GM23248 (cell line): ENCODE results near the gene FAM83F. TPM values are rescaled to one million over a fixed set of nuclear protein-coding genes. Genes with fewer than 3 reads are reported as not detected.
A peak's percentile ranks its signal among the peaks of the same experiment; 100 is the strongest.

Experiments
- DNase-seq: peaks from one replicate; pipeline ENCODE4 v3.0.0-alpha.2; 2015
- H2AFZ ChIP-seq: fragments of 200-600 bp; sonication (generic); 2 replicates; pipeline ENCODE4 v1.6.1; 2016; ENCODE audit warnings: antibody characterized with exemption
- H3F3A ChIP-seq: fragments of 200-600 bp; sonication (generic); 2 replicates; pipeline ENCODE4 v1.6.1; 2016; ENCODE audit warnings: mild to moderate bottlenecking, antibody characterized with exemption, mixed run types; ENCODE audit not compliant: insufficient read depth
- H3K27ac ChIP-seq: fragments of 200-600 bp; sonication (generic); 2 replicates; pipeline ENCODE4 v1.5.1; 2016; ENCODE audit warnings: mild to moderate bottlenecking
- H3K27me3 ChIP-seq: fragments of 200-600 bp; sonication (generic); replicated peaks from 2 replicates; pipeline ENCODE4 v1.6.1; 2016; ENCODE audit warnings: mild to moderate bottlenecking; ENCODE audit not compliant: insufficient read depth
- H3K36me3 ChIP-seq: fragments of 200-600 bp; sonication (generic); 2 replicates; pipeline ENCODE4 v1.6.1; 2016; ENCODE audit warnings: low read depth, mild to moderate bottlenecking
- H3K4me1 ChIP-seq: fragments of 200-600 bp; sonication (generic); 2 replicates; pipeline ENCODE4 v1.6.1; 2016; ENCODE audit warnings: mild to moderate bottlenecking; ENCODE audit not compliant: insufficient read depth
- H3K4me2 ChIP-seq: fragments of 200-600 bp; sonication (generic); one replicate; pipeline ENCODE4 v1.6.1; 2016; ENCODE audit warnings: mild to moderate bottlenecking; ENCODE audit not compliant: unreplicated experiment
- H3K4me3 ChIP-seq: fragments of 200-600 bp; sonication (generic); 2 replicates; pipeline ENCODE4 v1.5.1; 2016; ENCODE audit warnings: mild to moderate bottlenecking
- H3K79me2 ChIP-seq: fragments of 200-600 bp; sonication (generic); 2 replicates; pipeline ENCODE4 v1.6.1; 2016; ENCODE audit warnings: mild to moderate bottlenecking; ENCODE audit not compliant: insufficient read depth
- H3K9ac ChIP-seq: fragments of 200-600 bp; sonication (generic); 2 replicates; pipeline ENCODE4 v1.6.1; 2016; ENCODE audit warnings: mild to moderate bottlenecking
- H3K9me2 ChIP-seq: fragments of 200-600 bp; sonication (generic); 2 replicates; pipeline ENCODE4 v1.6.1; 2016; ENCODE audit warnings: mixed run types, mild to moderate bottlenecking, moderate library complexity; ENCODE audit not compliant: insufficient read depth
- H3K9me3 ChIP-seq: fragments of 200-600 bp; sonication (generic); one replicate; pipeline ENCODE4 v1.6.1; 2017; ENCODE audit warnings: low read depth
- H4K20me1 ChIP-seq: fragments of 200-600 bp; sonication (generic); 2 replicates; pipeline ENCODE4 v1.6.0; 2016; ENCODE audit not compliant: insufficient read depth
- EZH2 ChIP-seq: fragments of 200-600 bp; sonication (generic); IDR thresholded peaks from 2 replicates; pipeline ENCODE4 v1.6.1; 2018; ENCODE audit warnings: antibody characterized with exemption, mild to moderate bottlenecking; ENCODE audit not compliant: insufficient read depth, poor library complexity, severe bottlenecking
- EZH2phosphoT487 ChIP-seq: fragments of 200-600 bp; sonication (generic); IDR thresholded peaks from 2 replicates; pipeline ENCODE4 v1.6.1; 2018; ENCODE audit warnings: antibody characterized with exemption, moderate library complexity, mild to moderate bottlenecking, low read depth; ENCODE audit not compliant: insufficient read depth
- WGBS, 2 experiments: methylation state at CpG; one replicate each; pipeline ENCODE4 v1.1.6; 2015 to 2017; ENCODE audit warnings: low lambda C conversion rate in 2 of 2, low coverage in 1 of 2; ENCODE audit errors: missing lambda C conversion rate in 2 of 2; 5-methylcytosine and 5-hydroxymethylcytosine counted together
- in situ Hi-C: fragments of 300-500 bp; cut with MboI; formaldehyde crosslinking; loops from 2 replicates; pipeline ENCODE4 v1.15.0; 2020
- polyA plus RNA-seq: library from polyadenylated mRNA; unstranded; fragments of >200 nt; fragmentation: Nextera tagmentation; extraction: Ambion mirVana; gene quantifications from 2 replicates; pipeline ENCODE4 v1.2.1, GENCODE V29; 2016
- total RNA-seq: library from RNA; depleted of rRNA; stranded (reverse); fragments of >200 nt; shearing (Covaris generic); gene quantifications from 2 replicates; pipeline ENCODE4 v1.2.3, GENCODE V29; 2014

FAM83F gene
- total and polyA plus RNA-seq, 2 experiments from 2014 or later: not detected

DNA sequence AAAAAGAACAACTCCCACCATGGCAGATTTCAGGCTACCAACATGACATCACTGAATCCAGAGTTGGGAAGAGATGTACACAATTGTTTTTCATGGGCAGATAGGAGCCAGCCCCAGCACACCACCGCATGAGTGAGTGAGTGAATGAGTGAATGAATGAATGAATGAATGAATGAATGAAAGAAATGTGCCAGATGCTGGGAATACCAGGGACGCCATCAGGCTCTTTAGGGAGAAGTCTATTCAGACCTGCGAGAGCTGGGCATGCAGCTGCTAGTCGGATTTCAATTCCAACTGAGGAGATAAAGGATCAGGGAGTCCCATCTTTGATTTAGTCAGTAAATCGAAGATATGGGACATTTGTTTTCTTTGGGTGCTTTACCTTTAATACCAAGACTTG is 15.3 kb upstream of the FAM83F start:
- in situ Hi-C loops: no loop called here
- no peak overlapping the region for H3K4me2 ChIP-seq
- no peaks in the 10 kb centered on the region for H3K79me2 ChIP-seq
- H3K4me3 ChIP-seq: no peak overlapping the region
- no peaks in the 10 kb centered on the region for H3K4me1 ChIP-seq
- no peak overlapping the region for H3K27ac ChIP-seq
- H3K9me2 ChIP-seq: no peaks in the 10 kb centered on the region
- no peaks in the 10 kb centered on the region for H3K36me3 ChIP-seq
- DNase-seq: no peak
- TF ChIP-seq EZH2: no peak
- TF ChIP-seq EZH2phosphoT487: no peak
- no peak overlapping the region for H3K9ac ChIP-seq
- 39 to 40% methylated on average over 5 of the region's 5 CpGs for WGBS, 2 experiments
- H3F3A ChIP-seq: no peaks in the 10 kb centered on the region
- no peaks in the 10 kb centered on the region for H4K20me1 ChIP-seq
- peaks cover 44% of the 10 kb centered on the region for H3K27me3 ChIP-seq
- no peaks in the 10 kb centered on the region for H3K9me3 ChIP-seq
- H2AFZ ChIP-seq: no peak overlapping the region

DNA sequence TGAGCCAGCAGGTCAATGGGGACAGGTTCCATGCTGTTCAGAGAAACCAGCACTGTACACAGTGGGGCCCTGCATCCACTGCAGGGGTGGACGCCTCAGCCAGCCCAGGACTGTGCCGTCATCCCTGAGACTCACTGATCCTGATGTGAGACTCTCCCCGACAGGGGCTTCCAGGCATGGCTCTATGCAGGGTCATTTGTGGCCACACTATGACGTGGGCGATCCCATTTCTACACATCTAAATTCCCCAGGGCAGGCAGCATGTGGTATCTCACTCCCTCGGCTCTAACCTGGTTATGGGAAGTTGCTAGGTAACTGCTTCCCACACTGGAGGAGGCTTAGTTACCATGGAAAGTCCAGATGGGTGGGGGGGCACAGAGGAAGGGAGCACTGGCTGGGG is 14.2 kb upstream of the FAM83F start:
- Histone ChIP-seq H3K9me3 (no peaks in the 10 kb centered on the region), H3K36me3 (no peaks in the 10 kb centered on the region), H3K4me1 (no peaks in the 10 kb centered on the region), H3K9ac (no peak overlapping the region), H3K4me3 (no peak overlapping the region), H3K79me2 (no peaks in the 10 kb centered on the region), H3K9me2 (no peaks in the 10 kb centered on the region), H3F3A (no peaks in the 10 kb centered on the region), H3K27me3 (peaks cover 42% of the 10 kb centered on the region), H3K27ac (no peak overlapping the region), H2AFZ (no peak overlapping the region), H4K20me1 (no peaks in the 10 kb centered on the region), H3K4me2 (no peak overlapping the region)
- in situ Hi-C loops: no loop called here
- 49% methylated on average over 6 of the region's 6 CpGs for WGBS, 2 experiments
- DNase-seq: no peak
- no peak for TF ChIP-seq EZH2phosphoT487
- TF ChIP-seq EZH2: no peak

DNA sequence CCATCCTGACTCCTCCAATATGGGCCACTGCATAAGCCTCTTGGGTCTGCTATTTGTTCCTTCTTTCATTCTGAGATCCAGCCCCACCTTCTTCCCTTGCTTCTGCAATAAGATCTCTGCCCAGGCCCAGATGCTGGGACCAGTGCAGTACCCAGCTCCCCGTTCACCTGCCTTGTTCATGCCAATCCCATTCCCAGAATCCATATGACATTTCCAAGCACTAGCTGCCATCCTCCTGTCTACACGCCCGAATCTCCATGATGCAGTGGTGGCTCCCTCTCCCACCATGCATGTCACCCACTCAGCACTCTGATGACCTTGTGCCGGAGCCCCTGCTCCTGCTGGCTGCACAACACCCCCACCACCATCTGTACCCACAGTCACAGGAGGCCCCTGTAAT is 11.4 kb upstream of the FAM83F start:
- Histone ChIP-seq H4K20me1 (no peaks in the 10 kb centered on the region), H3K36me3 (no peaks in the 10 kb centered on the region), H3K27ac (no peak overlapping the region), H3K79me2 (no peaks in the 10 kb centered on the region), H3K9me3 (no peaks in the 10 kb centered on the region), H3K9ac (no peak overlapping the region), H3K4me2 (no peak overlapping the region), H3K9me2 (no peaks in the 10 kb centered on the region), H3K4me3 (no peak overlapping the region), H3K4me1 (no peaks in the 10 kb centered on the region), H3F3A (no peaks in the 10 kb centered on the region), H2AFZ (no peak overlapping the region), H3K27me3 (peaks cover 16% of the 10 kb centered on the region)
- TF ChIP-seq EZH2 (no peak), EZH2phosphoT487 (no peak)
- in situ Hi-C loops: no loop called here
- DNase-seq: no peak
- WGBS, 2 experiments: 61 to 75% methylated on average over 4 of the region's 4 CpGs

GRCh38 chr22:39984006-39984405 is 10.7 kb upstream of the FAM83F start:
- H3K4me3 ChIP-seq: no peak overlapping the region
- no peaks in the 10 kb centered on the region for H3F3A ChIP-seq
- no peak overlapping the region for H3K27ac ChIP-seq
- in situ Hi-C loops: no loop called here
- H3K9me3 ChIP-seq: no peaks in the 10 kb centered on the region
- H2AFZ ChIP-seq: no peak overlapping the region
- H3K9me2 ChIP-seq: no peaks in the 10 kb centered on the region
- no peaks in the 10 kb centered on the region for H4K20me1 ChIP-seq
- WGBS, 2 experiments: 3 to 12% methylated on average over 2 of the region's 2 CpGs
- no peak overlapping the region for H3K9ac ChIP-seq
- H3K27me3 ChIP-seq: peaks cover 11% of the 10 kb centered on the region
- DNase-seq: peak; percentile 55
- no peaks in the 10 kb centered on the region for H3K79me2 ChIP-seq
- H3K4me2 ChIP-seq: no peak overlapping the region
- TF ChIP-seq EZH2 (no peak), EZH2phosphoT487 (no peak)
- no peaks in the 10 kb centered on the region for H3K4me1 ChIP-seq
- no peaks in the 10 kb centered on the region for H3K36me3 ChIP-seq

DNA sequence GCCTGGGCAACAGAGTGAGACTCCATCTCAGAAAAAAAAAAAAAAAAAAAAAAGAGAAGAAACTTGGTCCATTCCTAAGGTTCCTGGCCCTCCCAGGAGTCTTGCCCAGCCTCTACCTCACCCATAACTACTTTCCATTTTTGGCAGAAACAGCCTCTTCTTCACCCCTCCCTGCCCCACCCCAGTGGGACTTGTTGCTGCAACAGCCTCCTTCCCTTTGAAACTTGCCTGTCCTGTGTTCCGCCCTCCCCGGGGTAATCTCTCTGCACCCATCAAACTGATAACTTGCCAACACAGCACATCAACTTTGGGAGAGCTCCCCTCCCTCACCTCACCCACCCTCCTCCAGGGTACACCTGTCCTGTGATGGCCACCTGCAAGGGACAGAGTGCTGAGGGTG is 10.0 kb upstream of the FAM83F start:
- peaks cover 4% of the 10 kb centered on the region for H3K27me3 ChIP-seq
- no peaks in the 10 kb centered on the region for H4K20me1 ChIP-seq
- no peak overlapping the region for H3K4me2 ChIP-seq
- WGBS, 2 experiments: 67 to 82% methylated on average over 2 of the region's 2 CpGs
- no peaks in the 10 kb centered on the region for H3K36me3 ChIP-seq
- H3K9me2 ChIP-seq: no peaks in the 10 kb centered on the region
- no peaks in the 10 kb centered on the region for H3K9me3 ChIP-seq
- H3F3A ChIP-seq: no peaks in the 10 kb centered on the region
- H2AFZ ChIP-seq: no peak overlapping the region
- no peak overlapping the region for H3K4me3 ChIP-seq
- TF ChIP-seq EZH2phosphoT487: no peak
- TF ChIP-seq EZH2: no peak
- in situ Hi-C loops: no loop called here
- no peak for DNase-seq
- H3K4me1 ChIP-seq: no peaks in the 10 kb centered on the region
- no peak overlapping the region for H3K27ac ChIP-seq
- H3K79me2 ChIP-seq: no peaks in the 10 kb centered on the region
- no peak overlapping the region for H3K9ac ChIP-seq
